ENCODE results near the gene TBCD.

Gene TBCD

GRCh38 chr17:82909322-82909904, 157.5 kb downstream of the TBCD start:
- no peak for DNase-seq

GRCh38 chr17:82910041-82910481, 158.2 kb downstream of the TBCD start:
- no peak for DNase-seq

GRCh38 chr17:82910770-82911169, 158.9 kb downstream of the TBCD start:
- no peak for DNase-seq

GRCh38 chr17:82911822-82912221, 160.0 kb downstream of the TBCD start:
- DNase-seq = no peak

- no peak for DNase-seq
Observed at GRCh38 chr17:82912484-82913089, 160.7 kb downstream of the TBCD start.

- DNase-seq = no peak
Observed at GRCh38 chr17:82913304-82914043, 161.6 kb downstream of the TBCD start.

- no peak for DNase-seq
Observed at GRCh38 chr17:82914375-82914774, 162.5 kb downstream of the TBCD start.

- DNase-seq = no peak
Observed at GRCh38 chr17:82915010-82915756, 163.3 kb downstream of the TBCD start.

- DNase-seq = no peak
Observed at GRCh38 chr17:82915757-82916027, 163.8 kb downstream of the TBCD start.

- no peak for DNase-seq
Observed at GRCh38 chr17:82917699-82918345, 166.0 kb downstream of the TBCD start.

GRCh38 chr17:82918508-82918907, 166.6 kb downstream of the TBCD start:
- no peak for DNase-seq

GRCh38 chr17:82920150-82920549, 168.3 kb downstream of the TBCD start:
- DNase-seq = no peak

- DNase-seq = no peak
Observed at GRCh38 chr17:82920715-82921114, 168.8 kb downstream of the TBCD start.

- no peak for DNase-seq
Observed at GRCh38 chr17:82921426-82921825, 169.6 kb downstream of the TBCD start.

- no peak for DNase-seq
Observed at GRCh38 chr17:82922646-82923045, 170.8 kb downstream of the TBCD start.

- no peak for DNase-seq
Observed at GRCh38 chr17:82923366-82924113, 171.7 kb downstream of the TBCD start.

GRCh38 chr17:82924214-82924613, 172.3 kb downstream of the TBCD start:
- DNase-seq = no peak

- DNase-seq = no peak
Observed at GRCh38 chr17:82924812-82925211, 172.9 kb downstream of the TBCD start.

GRCh38 chr17:82925336-82925735, 173.5 kb downstream of the TBCD start:
- no peak for DNase-seq

- no peak for DNase-seq
Observed at GRCh38 chr17:82926081-82926480, 174.2 kb downstream of the TBCD start.

- no peak for DNase-seq
Observed at GRCh38 chr17:82926716-82927115, 174.9 kb downstream of the TBCD start.

- no peak for DNase-seq
Observed at GRCh38 chr17:82927311-82927660, 175.4 kb downstream of the TBCD start.
